Measurements from ENCODE around the gene N4BP2. TPM values are rescaled to one million over a fixed set of nuclear protein-coding genes. Genes with fewer than 3 reads are reported as not detected.

N4BP2 gene
- total RNA-seq, 1 experiment from 2014 or later = 8.5 TPM

GRCh38 chr4:40130401-40131036 lies 73.9 kb downstream of the N4BP2 start:
- ChIA-PET CTCF (interaction anchor here (0.6 kb wide), 1 partner anchor 26 kb away, joined by 4 read pairs; no protein-coding TSS in a partner anchor), POLR2A (no interaction called here)
- in situ Hi-C loops (cut with HindIII; ENCODE audit: low pct_unique_long_range_greater_than_20kb, low sequenced_read_pairs) = no loop called here
- no peaks in the 10 kb centered on the region for H3K36me3 ChIP-seq (ENCODE audit: control insufficient read depth, insufficient read depth, low read length)
- intact Hi-C loops (cut with micrococcal nuclease; ENCODE audit: unreplicated experiment) = no loop called here
- H3K27ac ChIP-seq (ENCODE audit: low read length) = no peak overlapping the region
- DNase-seq (ENCODE audit: low read depth, low spot score) (no peak), ATAC-seq (no peak)
- BruUV-seq (replicated peaks) = no TSS peak
- H3K4me3 ChIP-seq (ENCODE audit: low read depth in 2 of 2, low read length in 2 of 2) = no peak overlapping the region
- no peaks in the 10 kb centered on the region for H3K9me3 ChIP-seq (ENCODE audit: control insufficient read depth, insufficient read depth, low read depth, low read length)
- no peaks in the 10 kb centered on the region for H3K4me1 ChIP-seq (ENCODE audit: control insufficient read depth, insufficient read depth, low read length)
- TF ChIP-seq REST (IDR thresholded peaks at IDR 0.05; ENCODE audit: insufficient read depth in 1 of 2, low read depth in 2 of 2, low read length in 1 of 2) = no peak
- TF ChIP-seq SIN3A (IDR thresholded peaks at IDR 0.05; ENCODE audit: borderline replicate concordance, insufficient read depth, low read depth, low read length) = no peak
- no peak for TF ChIP-seq POLR2AphosphoS5 (IDR thresholded peaks at IDR 0.05; ENCODE audit: low read depth, low read length)
- no peak for TF ChIP-seq CTCF (IDR thresholded peaks at IDR 0.05)
- no peak for TF ChIP-seq TCF7L2 (IDR thresholded peaks at IDR 0.05; ENCODE audit: low read depth, low read length)
- no peaks in the 10 kb centered on the region for H3K27me3 ChIP-seq (ENCODE audit: control insufficient read depth, insufficient read depth, low read length)

DNA sequence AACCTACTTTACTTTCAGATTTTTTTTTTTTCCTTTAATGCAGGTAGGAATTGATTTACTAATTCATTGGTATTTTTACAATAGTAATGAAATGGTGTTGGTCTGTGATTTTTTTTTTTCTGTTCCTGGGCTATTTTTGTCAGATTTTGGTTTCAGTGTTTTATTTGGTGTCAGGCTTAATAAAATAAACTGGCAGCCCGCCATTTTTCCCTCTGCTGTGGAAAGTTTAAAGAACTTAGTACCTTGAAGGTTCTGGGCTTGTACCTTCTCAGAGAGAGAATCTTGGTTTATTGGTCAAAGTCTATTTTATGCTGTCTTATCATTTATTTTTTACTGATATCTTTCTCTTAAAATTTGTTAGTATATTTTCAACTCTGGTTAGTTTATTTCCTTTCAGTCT lies 76.2 kb downstream of the N4BP2 start:
- Histone ChIP-seq H3K27me3 (ENCODE audit: control insufficient read depth, insufficient read depth, low read length) (no peaks in the 10 kb centered on the region), H3K4me3 (ENCODE audit: low read depth in 2 of 2, low read length in 2 of 2) (no peak overlapping the region), H3K27ac (ENCODE audit: low read length) (no peak overlapping the region), H3K4me1 (ENCODE audit: control insufficient read depth, insufficient read depth, low read length) (no peaks in the 10 kb centered on the region), H3K36me3 (ENCODE audit: control insufficient read depth, insufficient read depth, low read length) (no peaks in the 10 kb centered on the region), H3K9me3 (ENCODE audit: control insufficient read depth, insufficient read depth, low read depth, low read length) (no peaks in the 10 kb centered on the region)
- intact Hi-C loops (cut with micrococcal nuclease; ENCODE audit: unreplicated experiment) (no loop called here), in situ Hi-C loops (cut with HindIII; ENCODE audit: low pct_unique_long_range_greater_than_20kb, low sequenced_read_pairs) (no loop called here)
- DNase-seq (ENCODE audit: low read depth, low spot score) (no peak), ATAC-seq (no peak)
- ChIA-PET CTCF (no interaction called here), POLR2A (no interaction called here)
- TF ChIP-seq POLR2AphosphoS5 (IDR thresholded peaks at IDR 0.05; ENCODE audit: low read depth, low read length) (no peak), REST (IDR thresholded peaks at IDR 0.05; ENCODE audit: insufficient read depth in 1 of 2, low read depth in 2 of 2, low read length in 1 of 2) (no peak), SIN3A (IDR thresholded peaks at IDR 0.05; ENCODE audit: borderline replicate concordance, insufficient read depth, low read depth, low read length) (no peak), TCF7L2 (IDR thresholded peaks at IDR 0.05; ENCODE audit: low read depth, low read length) (no peak), CTCF (IDR thresholded peaks at IDR 0.05) (no peak)
- no TSS peak for BruUV-seq (replicated peaks)
